OCI-LY7 (cell line): ENCODE measurements around the gene RDH5. TPM values are rescaled to one million over a fixed set of nuclear protein-coding genes. Genes with fewer than 3 reads are reported as not detected.

Experiments used
- BruUV-seq: library from RNA; stranded (reverse); fragments of 400-500 nt; replicated peaks from 2 replicates; lab custom pipeline; 2021; lab: Mats Ljungman, UMichigan
- CTCF ChIA-PET: fragments of 300-600 bp; sonication (Branson Sonifier 250); formaldehyde crosslinking; loops from one replicate; lab custom pipeline; 2022; ENCODE audit warnings: antibody characterized with exemption; ENCODE audit not compliant: unreplicated experiment; lab: Charles Lee
- POLR2A ChIA-PET: fragments of 300-600 bp; sonication (Branson Sonifier 250); formaldehyde crosslinking; loops from one replicate; lab custom pipeline; 2022; ENCODE audit warnings: antibody characterized with exemption; lab: Charles Lee
- DNase-seq: peaks from one replicate; pipeline ENCODE4 v3.0.0-alpha.2; 2015; ENCODE audit warnings: low spot score
- H2AFZ ChIP-seq: fragments of 200-600 bp; sonication (generic), shearing (Covaris generic); 2 replicates; pipeline ENCODE4 v1.6.1; 2014; ENCODE audit warnings: mild to moderate bottlenecking, antibody characterized with exemption, low read length, moderate library complexity
- H3K27ac ChIP-seq: fragments of 200-600 bp; sonication (generic); 2 replicates; pipeline ENCODE4 v1.5.1; 2014; ENCODE audit warnings: mixed run types, low read depth, mild to moderate bottlenecking, moderate library complexity, low read length, inconsistent platforms; ENCODE audit not compliant: poor library complexity, severe bottlenecking
- H3K36me3 ChIP-seq: fragments of 200-600 bp; sonication (generic); 2 replicates; pipeline ENCODE4 v1.6.1; 2014; ENCODE audit warnings: mild to moderate bottlenecking, antibody characterized with exemption, low read length, moderate library complexity, mixed read lengths; ENCODE audit not compliant: insufficient read depth
- H3K4me1 ChIP-seq: fragments of 200-600 bp; sonication (generic); 2 replicates; pipeline ENCODE4 v1.5.1; 2014; ENCODE audit warnings: mild to moderate bottlenecking, low read length; ENCODE audit not compliant: insufficient read depth, poor library complexity, severe bottlenecking
- H3K4me2 ChIP-seq: fragments of 200-600 bp; sonication (generic); 2 replicates; pipeline ENCODE4 v1.6.1; 2014; ENCODE audit warnings: mild to moderate bottlenecking, low read length
- H3K4me3 ChIP-seq: fragments of 200-600 bp; sonication (generic); 2 replicates; pipeline ENCODE4 v1.5.1; 2014; ENCODE audit warnings: mild to moderate bottlenecking, low read depth, low read length; ENCODE audit not compliant: poor library complexity, severe bottlenecking
- H3K79me2 ChIP-seq: fragments of 200-600 bp; sonication (generic); 2 replicates; pipeline ENCODE4 v1.6.1; 2016; ENCODE audit warnings: low read depth, mild to moderate bottlenecking, low read length, moderate library complexity, mixed read lengths; ENCODE audit not compliant: insufficient read depth
- H3K9me2 ChIP-seq: fragments of 200-600 bp; sonication (generic); 2 replicates; pipeline ENCODE4 v1.6.1; 2016; ENCODE audit warnings: mild to moderate bottlenecking, low read length, mixed read lengths; ENCODE audit not compliant: insufficient read depth
- H3K9me3 ChIP-seq: fragments of 200-600 bp; sonication (generic); 2 replicates; pipeline ENCODE4 v1.6.1; 2014; ENCODE audit warnings: mild to moderate bottlenecking, mixed run types, low read length, mixed read lengths
- H4K20me1 ChIP-seq: fragments of 200-600 bp; sonication (generic); 2 replicates; pipeline ENCODE4 v1.6.1; 2014; ENCODE audit warnings: mild to moderate bottlenecking, antibody characterized with exemption, low read length, moderate library complexity, mixed read lengths; ENCODE audit not compliant: insufficient read depth
- CTCF ChIP-seq: fragments of 200-600 bp; sonication (generic); conservative IDR thresholded peaks from 2 replicates; pipeline ENCODE4 v1.5.1; 2014; ENCODE audit warnings: mild to moderate bottlenecking, antibody characterized with exemption, low read length, moderate library complexity, mixed read lengths
- EZH2phosphoT487 ChIP-seq: fragments of 200-600 bp; sonication (generic); IDR thresholded peaks from 2 replicates; pipeline ENCODE4 v1.6.1; 2018; ENCODE audit warnings: low read depth, borderline replicate concordance, mild to moderate bottlenecking, mixed run types, antibody characterized with exemption, low read length, moderate library complexity, mixed read lengths
- intact Hi-C: fragments of 100-400 bp; cut with micrococcal nuclease; formaldehyde crosslinking; loops from one replicate; pipeline ENCODE4 v1.10.0; 2022; ENCODE audit not compliant: unreplicated experiment
- total RNA-seq, 2 experiments: library from RNA; depleted of rRNA in 1 of 2; stranded (reverse); fragments of >200 nt in 1 of 2; shearing (Covaris generic) in 1 of 2; gene quantifications; 2 replicates each; pipeline ENCODE4 v1.2.3, GENCODE V29; 2014 to 2022

RDH5 gene
- total RNA-seq, 2 experiments from 2014 or later: 6.2 to 20.1 TPM

GRCh38 chr12:55729819-55730818, 9.9 kb downstream of the RDH5 start:
- peaks cover 8% of the 10 kb centered on the region; the same call in 1 of the 2 replicates for H3K79me2 ChIP-seq
- no peaks in the 10 kb centered on the region for H3K9me2 ChIP-seq
- peak overlapping the region; percentile 87; the same call in 1 of the 2 replicates for H2AFZ ChIP-seq
- CTCF ChIA-PET: interaction anchor here (0.6 to 2.0 kb wide), 5 partner anchors 9 to 56 kb away, joined by 3 to 19 read pairs (median 3); partner anchors contain the start of gene BLOC1S1
- H3K36me3 ChIP-seq: peaks cover 18% of the 10 kb centered on the region; the same call in 1 of the 2 replicates
- intact Hi-C loops: loop anchor here (1.0 kb wide), 2 partner anchors 8 to 14 kb away; partner anchors contain the start of gene BLOC1S1
- TF ChIP-seq CTCF (peak; percentile 69), EZH2phosphoT487 (no peak)
- BruUV-seq: TSS peak; percentile 75
- POLR2A ChIA-PET: interaction anchor here (0.9 to 2.3 kb wide), 9 partner anchors 8 to 253 kb away, joined by 3 to 16 read pairs (median 5); partner anchors contain the start of genes BLOC1S1, ORMDL2 and SARNP
- DNase-seq: peak; percentile 70
- peak overlapping the region; percentile 77 for H3K4me3 ChIP-seq
- H3K4me1 ChIP-seq: peaks cover 25% of the 10 kb centered on the region
- peak overlapping the region; percentile 91 for H3K4me2 ChIP-seq
- no peaks in the 10 kb centered on the region for H3K9me3 ChIP-seq
- no peaks in the 10 kb centered on the region for H4K20me1 ChIP-seq
- peak overlapping the region; percentile 67 for H3K27ac ChIP-seq

DNA sequence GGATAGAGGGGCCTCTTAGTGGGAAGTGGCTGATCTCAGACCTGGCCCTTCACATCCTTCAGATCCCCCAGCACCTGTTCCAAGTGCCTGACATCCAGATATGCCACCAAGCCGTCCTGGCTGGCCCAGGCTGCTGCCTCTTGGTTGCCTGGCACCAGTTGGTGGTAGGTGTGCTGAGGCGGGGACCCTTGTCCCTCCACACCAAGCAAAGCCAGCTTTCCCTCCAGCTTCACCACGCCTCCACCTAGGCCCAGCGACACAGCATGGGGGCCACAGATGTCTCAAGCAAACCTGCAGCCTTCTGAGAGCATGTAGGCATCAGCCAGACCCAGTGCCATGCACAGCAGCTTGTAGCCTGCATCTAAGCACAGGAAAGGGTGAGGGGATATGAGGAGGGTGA, 12.1 kb downstream of the RDH5 start:
- no peaks in the 10 kb centered on the region for H4K20me1 ChIP-seq
- CTCF ChIA-PET: no interaction called here
- no peaks in the 10 kb centered on the region for H3K9me2 ChIP-seq
- DNase-seq: no peak
- TF ChIP-seq CTCF: no peak
- no peak for TF ChIP-seq EZH2phosphoT487
- H3K27ac ChIP-seq: no peak overlapping the region
- no peak overlapping the region for H3K4me3 ChIP-seq
- POLR2A ChIA-PET: no interaction called here
- no peaks in the 10 kb centered on the region for H3K9me3 ChIP-seq
- peaks cover 27% of the 10 kb centered on the region for H3K4me1 ChIP-seq
- intact Hi-C loops: no loop called here
- peaks cover 8% of the 10 kb centered on the region; the same call in 1 of the 2 replicates for H3K79me2 ChIP-seq
- no peak overlapping the region for H3K4me2 ChIP-seq
- BruUV-seq: no TSS peak
- H2AFZ ChIP-seq: no peak overlapping the region
- 0 out of 2 replicates have a peak, but pooled peaks cover under 1% of the 10 kb centered on the region for H3K36me3 ChIP-seq
